GM18867 (cell line): Measurements from ENCODE around the gene SNTB2.
"Not testable (repeated sequence)": the region's sequence is repeated elsewhere in the genome, so short reads cannot be mapped to it uniquely, and the experiment has no call there.

Experiments
- ATAC-seq: cut with Tn5 transposase; IDR thresholded peaks from one replicate; pipeline ENCODE4 v1.9.1; 2021; ENCODE audit warnings: mild to moderate bottlenecking, moderate library complexity; ENCODE audit not compliant: unreplicated experiment

The SNTB2 gene

DNA sequence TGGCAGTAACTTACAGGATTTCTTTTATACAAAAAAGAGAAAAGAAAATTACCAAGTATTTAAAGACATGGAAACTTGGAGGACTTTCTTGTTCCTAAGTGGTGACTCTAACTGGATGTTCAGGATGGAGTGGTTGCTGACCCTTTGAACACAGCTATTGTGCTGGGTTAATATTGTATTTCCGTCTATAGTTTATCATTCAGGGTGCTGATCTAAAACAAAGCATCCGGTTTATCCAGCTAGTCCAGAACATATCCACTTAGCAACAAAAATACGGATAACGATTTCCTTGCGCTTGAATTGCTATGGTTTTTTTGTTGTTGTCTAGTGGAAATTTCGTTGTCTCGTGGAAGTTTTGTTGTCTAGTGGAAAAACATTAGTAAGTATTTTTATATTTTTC is 38.2 kb downstream of the SNTB2 start:
- ATAC-seq = no peak

DNA sequence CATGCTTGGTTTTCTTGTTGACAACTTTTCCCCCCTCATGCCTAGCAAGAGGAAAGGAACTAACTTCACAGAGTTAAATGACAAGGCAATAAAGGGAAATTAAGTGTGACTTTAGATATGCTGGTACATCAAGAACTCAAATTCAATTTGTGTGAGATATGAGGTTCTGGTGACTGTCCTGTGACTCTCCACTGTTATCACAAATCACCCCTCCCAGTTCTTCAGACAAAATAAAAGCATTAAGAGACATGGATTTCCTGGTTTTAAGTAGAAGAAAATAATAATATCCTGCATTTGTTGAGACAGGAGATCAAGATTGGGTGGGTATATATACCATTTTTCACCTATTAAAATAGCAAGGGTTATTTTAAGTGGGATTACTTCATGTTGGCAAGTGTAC is 46.2 kb downstream of the SNTB2 start:
- no peak for ATAC-seq

DNA sequence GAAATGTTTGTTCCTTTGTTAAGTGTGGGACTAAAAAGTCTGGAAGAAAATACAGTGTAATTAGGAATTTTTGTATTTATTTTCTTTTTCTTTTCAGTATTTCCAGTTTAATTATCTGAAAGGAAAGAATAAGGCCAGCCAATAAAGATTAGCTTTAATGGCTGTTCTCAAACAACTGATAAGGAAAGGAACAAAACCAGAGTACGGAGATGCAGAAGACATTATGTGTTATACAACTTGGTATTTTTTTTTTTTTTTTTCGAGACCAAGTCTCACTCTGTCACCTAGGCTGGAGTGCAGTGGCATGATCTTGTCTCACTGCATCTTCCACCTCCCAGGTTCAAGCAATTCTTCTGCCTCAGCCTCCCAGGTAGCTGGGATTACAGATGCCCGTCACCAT is 47.5 kb downstream of the SNTB2 start:
- no peak for ATAC-seq

DNA sequence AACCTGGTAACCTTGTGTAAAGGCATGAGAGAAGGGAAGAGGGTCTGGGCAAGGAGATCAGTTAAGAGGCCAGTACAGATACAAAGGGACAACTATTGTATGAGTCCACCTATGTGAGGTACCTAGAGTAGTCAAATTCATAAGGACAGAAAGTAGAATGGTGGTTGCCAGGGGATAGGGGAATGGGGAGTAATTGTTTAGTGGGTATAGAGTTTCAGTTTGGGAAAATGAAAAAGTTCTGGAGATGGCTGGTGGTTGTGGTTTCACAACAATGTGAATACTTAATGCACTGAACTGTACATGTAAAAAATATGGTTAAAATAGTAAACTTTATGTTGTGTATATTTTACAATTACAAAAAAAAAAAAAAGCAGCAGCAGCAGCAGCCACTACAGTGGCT is 49.4 kb downstream of the SNTB2 start:
- ATAC-seq = no peak

DNA sequence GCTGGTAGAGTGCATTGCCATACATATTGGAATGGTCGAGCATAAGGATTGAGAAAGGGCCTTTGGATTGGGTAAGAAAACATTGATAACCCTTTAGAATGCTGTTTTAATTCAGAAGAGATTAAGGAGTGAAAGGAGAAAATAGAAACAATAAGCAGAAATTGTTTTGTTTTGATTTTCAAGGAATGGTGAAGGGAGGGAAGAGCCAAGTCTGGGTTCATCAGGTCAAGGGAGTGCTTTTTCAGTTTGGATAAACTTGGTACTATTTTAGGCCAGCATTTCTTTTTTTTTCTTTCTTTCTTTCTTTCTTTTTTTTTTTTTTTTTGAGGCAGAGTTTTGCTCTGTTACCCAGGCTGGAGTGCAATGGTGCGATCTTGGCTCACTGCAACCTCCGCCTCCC is 50.3 kb downstream of the SNTB2 start:
- no peak for ATAC-seq

DNA sequence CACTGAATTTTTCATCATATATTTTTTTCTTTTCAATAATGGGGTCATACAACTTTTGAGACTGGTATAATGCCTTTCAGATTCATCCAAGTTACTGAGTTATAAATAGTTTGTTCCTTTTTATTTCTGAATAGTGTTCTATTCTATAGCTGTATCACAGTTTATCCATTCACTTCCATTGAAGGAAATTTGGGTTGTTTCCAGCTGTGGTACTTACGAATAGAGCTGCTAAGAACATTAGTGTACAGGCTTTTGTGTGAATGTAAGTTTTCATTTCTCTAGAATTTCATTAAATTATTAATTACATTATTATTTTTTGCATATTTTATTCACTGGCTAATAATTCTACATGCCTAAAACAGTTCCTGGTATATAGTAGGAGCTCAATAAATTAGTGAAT is 52.9 kb downstream of the SNTB2 start:
- ATAC-seq = no peak

DNA sequence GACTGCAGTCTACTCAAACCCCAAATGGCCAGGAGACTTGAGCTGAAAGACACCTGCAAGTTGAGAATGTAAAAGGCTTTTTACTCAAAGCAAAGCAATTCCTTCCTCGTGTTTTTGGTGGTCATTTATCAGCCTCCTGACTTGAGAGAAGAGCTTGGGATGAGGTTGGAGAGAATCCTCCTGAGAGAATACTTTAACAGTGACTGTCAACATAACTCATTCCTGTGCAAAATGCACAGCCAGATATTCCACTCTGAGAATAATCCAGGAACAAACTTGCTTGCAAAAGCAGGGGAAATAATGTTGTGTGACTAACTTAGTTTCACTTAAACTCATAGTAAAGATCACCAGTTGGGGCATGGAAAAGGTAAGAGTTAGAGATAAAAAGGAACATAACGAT is 53.4 kb downstream of the SNTB2 start:
- no peak for ATAC-seq

DNA sequence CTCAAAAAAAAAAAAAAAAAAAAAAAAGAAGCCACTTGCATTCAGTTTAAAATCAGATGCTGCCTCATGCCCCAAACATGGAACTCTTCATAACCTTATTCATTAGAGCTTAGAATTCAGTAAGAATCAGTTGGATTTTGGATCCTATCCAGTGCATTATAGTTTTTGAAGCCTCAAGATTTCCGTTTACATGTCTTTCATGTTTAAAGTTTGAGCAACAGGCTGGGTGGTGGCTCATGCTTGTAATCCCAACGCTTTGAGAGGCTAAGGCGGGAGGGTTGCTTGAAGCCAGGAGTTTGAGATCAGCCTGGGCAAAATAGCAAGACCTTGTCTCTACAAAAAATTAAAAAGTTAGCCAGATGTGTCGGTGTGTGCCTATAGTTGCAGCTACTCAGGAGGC is 55.0 kb downstream of the SNTB2 start:
- ATAC-seq = no peak

DNA sequence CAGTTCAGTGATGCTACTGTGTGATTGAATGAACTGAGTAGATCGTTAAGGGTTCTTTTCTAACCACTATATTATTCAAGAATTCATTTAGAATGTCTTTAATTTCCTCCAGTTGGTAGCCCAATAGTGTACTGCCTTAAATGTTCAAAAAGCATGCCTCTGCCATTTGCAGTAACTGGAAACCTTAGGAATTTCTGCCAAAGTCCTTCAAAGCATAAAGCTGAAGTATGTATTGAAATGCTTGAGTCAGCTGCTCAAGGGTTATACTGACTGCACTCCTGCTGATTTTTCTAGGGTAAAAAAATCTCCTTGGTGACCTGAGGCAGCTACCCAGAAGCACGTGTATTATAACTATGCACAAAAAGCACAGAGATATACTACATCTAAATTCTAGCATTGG is 56.5 kb downstream of the SNTB2 start:
- no peak for ATAC-seq

DNA sequence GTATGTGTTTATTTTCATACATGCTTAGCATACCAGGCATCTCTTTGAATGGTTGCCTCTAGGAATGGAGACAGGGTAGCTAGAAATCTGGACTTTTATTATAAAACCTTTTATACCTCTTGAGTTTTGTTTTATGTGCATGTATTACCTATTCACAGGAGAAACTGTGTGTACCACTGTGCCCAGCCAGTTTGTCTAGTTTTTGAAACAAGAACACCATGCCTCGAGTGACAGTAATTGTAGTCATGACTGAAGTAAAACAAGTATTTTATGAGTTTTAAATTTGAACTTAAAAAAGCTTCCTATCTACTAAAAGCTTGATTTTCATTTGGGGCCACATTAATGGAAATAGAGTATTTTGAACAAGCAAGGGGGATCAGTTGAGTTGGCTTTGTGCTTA is 57.4 kb downstream of the SNTB2 start:
- ATAC-seq = no peak

DNA sequence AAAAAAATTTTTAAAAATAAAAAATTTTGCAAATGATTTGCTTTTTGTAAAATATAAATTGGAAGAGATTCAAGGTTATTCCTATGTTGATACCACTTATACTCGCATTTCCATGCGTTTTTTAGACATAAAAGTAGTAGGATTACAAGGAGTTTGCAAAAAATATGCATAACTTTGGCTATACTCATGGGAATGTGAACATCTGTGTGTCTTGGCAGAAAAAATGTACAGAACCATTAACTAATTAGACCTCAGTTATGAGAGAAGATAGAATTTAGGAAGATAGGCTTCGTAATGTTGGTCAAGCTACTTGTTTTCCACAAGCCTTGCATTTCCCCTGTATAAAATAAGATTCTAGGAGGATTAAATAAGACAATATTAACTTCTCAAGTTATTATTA is 63.1 kb downstream of the SNTB2 start:
- ATAC-seq = no peak

DNA sequence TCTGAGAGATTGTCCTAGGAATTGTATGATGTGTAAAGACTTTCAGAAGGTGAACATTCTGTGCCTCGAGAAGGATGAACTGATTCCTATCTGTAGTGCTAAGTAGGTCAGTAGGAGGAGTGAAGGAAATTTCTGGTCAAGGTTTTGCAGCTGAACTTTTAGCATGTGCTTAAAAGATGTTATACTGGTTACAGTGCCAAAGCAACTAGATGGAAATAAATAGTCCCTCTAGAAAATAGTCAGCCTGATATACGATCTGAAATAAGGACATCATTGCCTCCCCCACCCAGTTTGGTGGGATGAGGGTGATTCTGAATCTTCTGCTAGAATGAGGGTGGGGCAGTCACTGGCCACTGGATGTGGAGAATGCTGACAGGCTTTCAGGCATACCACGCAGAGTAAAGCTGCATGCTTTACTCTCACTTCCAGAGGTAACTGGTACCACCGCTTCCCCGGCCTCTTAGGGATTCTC is 66.9 kb downstream of the SNTB2 start:
- ATAC-seq = no peak

DNA sequence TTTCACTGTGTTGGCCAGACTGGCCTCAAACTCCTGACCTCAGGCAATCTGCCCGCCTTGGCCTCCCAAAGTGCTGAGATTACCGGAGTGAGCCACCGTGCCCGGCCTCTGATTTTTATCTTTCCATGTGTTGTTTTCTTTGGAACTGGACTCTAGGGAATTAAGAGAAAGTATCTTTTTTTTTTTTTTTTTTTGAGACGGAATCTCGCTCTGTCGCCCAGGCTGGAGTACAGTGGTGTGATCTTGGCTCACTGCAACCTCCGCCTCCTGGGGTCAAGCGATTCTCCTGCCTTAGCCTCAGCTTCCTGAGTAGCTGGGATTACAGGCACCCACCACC is 72.4 kb downstream of the SNTB2 start:
- not testable (repeated sequence) for ATAC-seq

DNA sequence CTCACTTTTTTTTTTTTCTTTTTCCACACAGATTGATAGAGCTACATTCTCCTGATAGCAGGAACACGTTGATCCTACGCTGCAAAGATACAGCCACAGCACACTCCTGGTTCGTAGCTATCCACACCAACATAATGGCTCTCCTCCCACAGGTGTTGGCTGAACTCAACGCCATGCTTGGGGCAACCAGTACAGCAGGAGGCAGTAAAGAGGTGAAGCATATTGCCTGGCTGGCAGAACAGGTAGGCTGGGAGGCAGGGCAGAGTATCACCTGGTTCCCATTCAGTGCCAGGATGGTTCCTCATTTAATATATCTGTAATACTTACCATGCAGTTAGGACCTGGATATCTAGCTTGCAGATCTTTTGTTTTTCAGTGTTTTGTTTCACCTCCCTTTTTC is 73.1 kb downstream of the SNTB2 start:
- no peak for ATAC-seq

DNA sequence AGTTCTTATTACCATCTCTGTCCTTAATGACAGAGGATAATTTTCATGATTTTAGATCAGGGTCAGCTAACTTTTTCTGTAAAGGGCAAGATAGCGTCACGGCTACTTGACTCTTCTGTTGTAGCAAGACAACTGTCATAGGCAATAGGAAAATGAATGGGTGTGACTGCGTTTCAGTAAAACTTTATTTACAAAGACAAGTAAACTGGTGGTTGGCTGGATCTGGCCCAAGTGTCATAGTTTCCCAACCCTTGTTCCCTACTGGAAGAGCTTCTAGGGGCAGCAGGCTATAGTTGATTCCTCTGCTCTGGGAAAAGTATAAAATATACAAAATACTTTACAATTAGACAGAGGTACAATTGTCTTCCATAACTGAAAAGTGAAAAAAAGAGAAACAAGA is 73.5 kb downstream of the SNTB2 start:
- no peak for ATAC-seq

DNA sequence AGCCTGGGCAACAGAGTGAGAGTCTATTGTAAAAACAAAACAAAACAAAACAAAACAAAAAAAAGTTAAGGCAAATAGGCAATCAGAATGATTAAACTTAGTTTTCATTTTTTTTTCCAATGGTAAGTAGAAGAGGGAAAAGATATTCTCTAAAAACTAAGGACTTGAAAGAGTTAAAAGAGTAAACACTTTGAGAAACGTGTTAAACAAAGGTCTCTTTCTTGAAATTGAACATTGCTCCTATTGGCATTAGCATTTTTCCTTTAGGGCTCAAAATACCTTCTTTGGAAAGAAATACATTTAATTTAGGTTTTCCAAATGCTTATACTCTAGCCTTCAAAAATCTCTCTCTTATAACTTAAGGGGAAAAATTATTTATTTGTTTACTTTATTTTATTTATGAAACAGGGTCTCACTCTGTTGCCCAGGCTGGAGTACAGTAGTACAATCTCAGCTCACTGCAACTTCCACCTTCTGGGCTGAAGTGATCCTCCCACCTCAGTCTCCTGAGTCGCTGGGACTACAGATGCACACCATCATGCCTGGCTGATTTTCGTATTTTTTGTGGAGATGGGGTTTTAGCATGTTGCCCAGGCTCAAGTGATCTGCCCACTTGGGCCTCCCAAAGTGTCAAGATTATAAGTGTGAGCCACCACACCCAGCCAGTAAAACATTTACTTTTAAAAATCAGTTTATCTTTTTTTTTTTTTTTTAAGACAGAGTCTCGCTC is 79.5 kb downstream of the SNTB2 start:
- ATAC-seq = no peak

DNA sequence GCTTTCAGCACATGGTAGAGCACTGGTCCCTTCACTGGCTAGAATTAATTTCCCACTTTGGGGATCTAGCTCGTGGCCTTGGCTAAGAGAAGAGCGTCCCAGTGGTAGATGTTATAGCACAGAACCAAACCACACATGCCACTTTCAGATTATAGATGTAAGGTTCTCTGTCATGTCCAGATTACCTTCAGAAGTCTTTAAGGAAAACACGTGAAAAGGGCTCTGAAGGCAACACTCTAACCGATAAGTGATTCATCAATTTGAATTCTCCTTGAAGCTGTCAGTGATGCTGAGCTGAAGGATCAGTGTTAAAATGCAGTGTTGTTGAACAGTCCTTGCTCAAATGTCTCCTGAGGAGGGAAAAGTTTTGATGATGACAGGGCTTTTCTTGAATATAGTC is 80.7 kb downstream of the SNTB2 start:
- no peak for ATAC-seq

DNA sequence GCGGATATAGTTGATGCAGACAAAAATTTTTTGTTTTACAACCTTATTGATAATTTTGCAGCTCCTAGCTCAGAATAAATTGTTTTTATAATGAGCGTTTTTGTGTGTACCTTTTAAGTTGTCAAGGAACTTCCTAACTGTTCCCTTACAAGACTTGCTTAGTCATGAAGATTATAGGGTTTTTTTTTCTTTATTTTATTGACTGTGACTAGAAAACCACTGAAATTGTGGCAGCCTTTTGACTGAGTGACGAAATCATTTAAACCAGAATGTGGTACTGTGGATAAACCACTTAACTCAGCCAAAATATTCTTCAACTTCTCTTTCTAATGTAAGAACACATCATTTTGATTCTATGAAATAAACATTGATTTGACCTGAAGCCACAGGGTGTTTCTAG is 83.4 kb downstream of the SNTB2 start:
- ATAC-seq = no peak

DNA sequence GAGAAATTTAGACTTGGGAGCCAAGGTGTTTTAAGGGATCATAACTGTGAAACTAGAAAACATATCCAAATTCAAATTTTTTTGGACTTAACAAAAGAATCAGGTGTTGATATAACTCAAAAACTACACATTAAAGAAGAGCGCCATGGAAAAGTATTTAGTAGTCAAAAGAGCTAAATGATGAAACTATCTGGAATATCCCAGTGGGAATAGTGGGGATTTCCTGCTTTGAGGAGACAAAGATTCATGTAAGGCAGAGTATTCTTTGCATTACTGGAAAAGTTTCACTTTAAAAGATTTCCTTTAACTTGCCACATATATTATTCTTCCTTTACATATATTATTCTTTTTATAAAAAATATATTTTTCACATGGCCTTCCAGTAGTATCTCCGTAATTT is 83.9 kb downstream of the SNTB2 start:
- ATAC-seq = no peak

DNA sequence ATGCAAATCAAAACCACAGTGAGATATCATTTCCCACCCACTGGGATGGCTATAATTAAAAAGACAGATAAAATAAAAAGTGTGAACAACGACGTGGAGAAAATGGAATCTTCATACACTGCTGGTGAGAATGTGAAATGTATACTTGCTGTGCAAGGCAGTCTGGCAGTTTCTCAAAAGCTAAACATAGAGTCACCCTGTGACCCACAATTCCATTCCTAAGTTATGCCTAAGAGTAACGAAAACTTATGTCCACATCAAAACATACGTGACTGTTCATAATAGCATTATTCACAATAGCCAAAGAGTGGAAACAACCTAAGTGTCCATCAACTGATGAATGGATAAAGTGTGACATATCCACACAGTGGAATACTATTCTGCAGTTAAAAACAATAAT is 86.0 kb downstream of the SNTB2 start:
- no peak for ATAC-seq

DNA sequence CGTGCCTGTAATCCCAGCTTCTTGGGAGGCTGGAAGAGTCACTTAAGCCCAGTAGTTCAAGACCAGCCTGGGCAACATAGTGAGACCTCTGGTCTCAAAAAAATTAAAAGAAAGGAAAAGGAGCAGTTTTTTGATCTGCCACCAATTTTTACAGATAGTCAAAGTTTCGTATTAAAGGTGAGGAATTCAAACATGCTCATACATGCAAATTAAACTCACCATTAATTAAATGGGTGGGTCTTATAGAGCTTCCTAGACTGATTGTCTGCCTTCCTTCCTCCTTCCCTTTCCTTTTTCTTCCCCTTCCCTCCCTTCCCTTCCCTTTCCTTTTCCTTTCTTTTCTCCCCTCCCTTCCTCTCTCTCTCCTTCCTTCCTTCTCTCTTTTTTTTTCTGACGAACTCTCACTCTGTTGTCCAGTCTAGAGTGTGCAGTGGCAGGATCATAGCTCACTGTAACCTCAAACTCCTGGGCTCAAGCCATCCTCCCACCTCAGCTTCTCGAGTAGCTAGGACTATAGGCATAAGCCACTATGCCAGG is 87.8 kb downstream of the SNTB2 start:
- no peak for ATAC-seq

DNA sequence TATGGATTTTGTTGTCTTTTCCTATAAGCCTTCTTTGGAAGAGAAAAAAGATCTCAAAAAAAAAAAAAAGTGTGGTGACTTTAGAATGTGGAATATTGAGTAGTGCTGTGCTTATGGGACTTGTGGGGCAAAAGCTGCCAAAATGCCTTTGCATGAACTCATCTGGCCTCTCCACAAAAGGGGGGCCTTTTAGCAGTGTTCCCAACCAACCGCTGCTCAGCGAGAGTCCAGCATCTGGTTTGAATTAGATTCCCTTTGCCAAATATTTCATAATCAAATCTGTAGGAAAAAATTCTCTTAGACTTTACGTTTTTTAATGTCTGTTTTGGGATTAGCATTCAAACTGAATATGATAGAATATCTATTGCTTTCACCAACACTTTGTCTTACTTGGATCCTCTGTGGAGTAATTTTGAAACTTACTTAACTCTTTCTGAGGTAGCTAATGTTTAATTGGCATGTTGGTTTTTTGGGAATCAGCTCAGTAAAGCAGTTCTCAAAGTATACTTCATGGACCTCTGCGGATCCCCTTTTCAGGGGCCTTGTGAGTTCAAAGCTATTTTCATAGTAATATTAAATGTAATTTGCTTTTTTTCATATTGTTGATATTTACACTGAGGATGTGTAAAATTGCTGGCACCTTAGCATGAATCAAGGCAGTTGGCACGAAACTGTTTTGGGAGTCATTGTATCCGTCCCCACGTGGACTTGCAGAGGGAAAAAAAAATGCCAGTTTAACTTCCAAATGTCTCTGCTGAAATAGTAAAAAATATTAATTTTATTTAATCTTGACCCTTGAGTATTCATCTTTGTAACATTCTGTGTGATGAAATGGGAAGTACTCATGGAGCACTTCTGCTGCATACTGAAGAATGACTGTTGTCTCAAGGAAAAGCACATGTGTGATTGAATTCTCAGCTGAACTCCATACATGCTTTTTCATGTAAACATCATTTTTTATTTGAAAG is 89.5 kb downstream of the SNTB2 start:
- no peak for ATAC-seq
